Measurements from ENCODE around the gene NBEAL2.

DNA sequence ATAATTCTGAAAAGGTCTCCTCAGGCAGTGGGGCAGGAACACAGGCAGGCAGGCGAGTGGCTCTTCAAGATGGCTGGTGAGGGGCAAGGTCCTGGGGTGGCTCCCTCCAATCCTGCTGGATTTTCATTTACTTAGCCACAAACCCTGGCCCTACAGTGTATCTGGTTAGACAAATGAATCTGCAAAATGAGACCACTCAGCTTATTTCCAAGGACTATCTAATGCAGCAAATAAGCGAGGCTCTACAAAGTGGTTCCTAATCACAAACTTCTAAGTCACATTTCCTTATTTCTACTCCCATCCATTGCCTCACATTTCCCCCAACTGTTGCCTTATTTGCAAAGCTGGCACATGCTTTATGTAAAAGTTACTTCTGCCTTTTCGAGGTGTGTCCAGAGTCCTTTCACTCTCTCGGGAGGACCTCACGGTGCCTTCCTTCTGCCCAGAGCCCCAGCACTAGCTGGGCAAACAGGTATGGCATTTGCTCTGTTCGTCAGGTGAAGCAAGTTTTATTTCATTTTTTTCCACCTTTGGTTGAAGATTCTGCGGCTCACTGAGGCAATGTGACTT, 43.4 kb upstream of the NBEAL2 start:
- TF ChIP-seq, protein P1, sequence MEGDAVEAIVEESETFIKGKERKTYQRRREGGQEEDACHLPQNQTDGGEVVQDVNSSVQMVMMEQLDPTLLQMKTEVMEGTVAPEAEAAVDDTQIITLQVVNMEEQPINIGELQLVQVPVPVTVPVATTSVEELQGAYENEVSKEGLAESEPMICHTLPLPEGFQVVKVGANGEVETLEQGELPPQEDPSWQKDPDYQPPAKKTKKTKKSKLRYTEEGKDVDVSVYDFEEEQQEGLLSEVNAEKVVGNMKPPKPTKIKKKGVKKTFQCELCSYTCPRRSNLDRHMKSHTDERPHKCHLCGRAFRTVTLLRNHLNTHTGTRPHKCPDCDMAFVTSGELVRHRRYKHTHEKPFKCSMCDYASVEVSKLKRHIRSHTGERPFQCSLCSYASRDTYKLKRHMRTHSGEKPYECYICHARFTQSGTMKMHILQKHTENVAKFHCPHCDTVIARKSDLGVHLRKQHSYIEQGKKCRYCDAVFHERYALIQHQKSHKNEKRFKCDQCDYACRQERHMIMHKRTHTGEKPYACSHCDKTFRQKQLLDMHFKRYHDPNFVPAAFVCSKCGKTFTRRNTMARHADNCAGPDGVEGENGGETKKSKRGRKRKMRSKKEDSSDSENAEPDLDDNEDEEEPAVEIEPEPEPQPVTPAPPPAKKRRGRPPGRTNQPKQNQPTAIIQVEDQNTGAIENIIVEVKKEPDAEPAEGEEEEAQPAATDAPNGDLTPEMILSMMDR (IDR thresholded peaks at IDR 0.05), result no peak
- TF ChIP-seq POLR2A (IDR thresholded peaks at IDR 0.05), result no peak

Data from testis (tissue), 2 donors.